GM12875 (cell line): ENCODE data around the gene TNK1.

Experiments
- H3K4me3 ChIP-seq: one replicate; pipeline ENCODE4 v1.5.1; 2011; ENCODE audit warnings: low read depth, low read length, control low read depth
- CTCF ChIP-seq: IDR thresholded peaks from 2 replicates; pipeline ENCODE4 v1.5.1; 2011; ENCODE audit warnings: low read depth, mild to moderate bottlenecking, control low read depth, inconsistent platforms, low read length, moderate library complexity, borderline replicate concordance; ENCODE audit not compliant: insufficient read depth

TNK1 gene

GRCh38 chr17:7370853-7371252 is 10.0 kb upstream of the TNK1 start:
- no peak for TF ChIP-seq CTCF

GRCh38 chr17:7374353-7374752 is 6.5 kb upstream of the TNK1 start:
- TF ChIP-seq CTCF: no peak
- H3K4me3 ChIP-seq: no peak overlapping the region

More at GRCh38 chr17:7370853-7371252, 10.0 kb upstream of the TNK1 start:
- no peak overlapping the region for H3K4me3 ChIP-seq

- no peak overlapping the region for H3K4me3 ChIP-seq
- no peak for TF ChIP-seq CTCF
Observed at GRCh38 chr17:7379134-7379533, 1.8 kb upstream of the TNK1 start.

GRCh38 chr17:7380321-7380720 is 568 bp upstream of the TNK1 start:
- H3K4me3 ChIP-seq: no peak overlapping the region
- TF ChIP-seq CTCF: no peak

- no peak for TF ChIP-seq CTCF
- no peak overlapping the region for H3K4me3 ChIP-seq
Observed at GRCh38 chr17:7382901-7383300, 2.0 kb downstream of the TNK1 start.

GRCh38 chr17:7383371-7383741 is 2.5 kb downstream of the TNK1 start:
- TF ChIP-seq CTCF: no peak
- no peak overlapping the region for H3K4me3 ChIP-seq

GRCh38 chr17:7383742-7384488 is 3.0 kb downstream of the TNK1 start:
- peak overlapping the region; percentile 56 for H3K4me3 ChIP-seq
- TF ChIP-seq CTCF: no peak
